ENCODE results near the gene ST6GALNAC3. TPM values are rescaled to one million over a fixed set of nuclear protein-coding genes. Genes with fewer than 3 reads are reported as not detected.

ST6GALNAC3 gene
- total RNA-seq, 2 donors from 2014 or later = 0.87 TPM; not detected in 1

DNA sequence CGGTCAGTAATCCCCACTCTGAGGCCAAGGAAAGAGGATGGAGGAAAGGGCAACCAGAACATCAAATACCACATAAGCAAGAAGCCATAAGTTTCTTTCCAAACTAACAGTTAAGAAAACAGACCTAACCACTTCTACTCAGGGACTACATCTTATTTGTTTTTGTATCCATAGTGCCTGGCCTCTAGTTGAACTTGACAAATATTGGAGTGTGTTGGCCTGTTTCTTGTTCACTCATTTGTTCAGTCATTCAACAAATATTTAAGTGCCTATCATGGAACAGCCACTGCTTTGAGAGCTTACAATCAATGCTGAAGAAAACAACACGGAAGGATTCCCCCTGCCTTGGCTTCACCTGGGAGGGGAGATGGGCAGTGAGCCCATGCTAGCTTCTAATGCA lies 69.7 kb downstream of the ST6GALNAC3 start:
- DNase-seq (no peak), ATAC-seq (no peak)
- no peaks in the 10 kb centered on the region for H3K9me3 ChIP-seq (ENCODE audit: control insufficient read depth, low read length, poor library complexity, severe bottlenecking)
- H3K27ac Mint-ChIP-seq = no peak overlapping the region
- H3K36me3 Mint-ChIP-seq (ENCODE audit: low read depth) = peaks cover 5% of the 10 kb centered on the region
- peaks cover 4% of the 10 kb centered on the region for H3K4me1 Mint-ChIP-seq
- peaks cover 24% of the 10 kb centered on the region for H3K27me3 Mint-ChIP-seq
- H3K4me3 Mint-ChIP-seq = no peak overlapping the region

DNA sequence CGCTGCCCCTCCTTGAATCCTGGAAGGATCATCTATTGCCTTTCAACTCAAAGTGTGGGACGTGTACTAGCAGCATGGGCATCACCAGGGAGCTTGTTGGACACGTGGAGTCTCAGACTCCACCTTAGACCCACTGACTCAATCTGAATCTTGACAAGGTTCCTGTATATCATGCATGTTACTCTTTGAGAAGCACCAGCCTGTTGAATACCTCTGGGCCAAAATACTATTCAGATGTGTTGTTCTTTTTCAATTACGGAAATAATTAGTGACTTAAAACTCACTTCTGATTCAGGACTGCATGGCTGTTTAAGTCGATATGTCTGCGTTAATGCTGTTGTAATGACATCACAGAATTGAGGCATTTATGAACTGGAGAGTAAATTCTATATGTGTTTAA lies 70.8 kb downstream of the ST6GALNAC3 start:
- peaks cover 35% of the 10 kb centered on the region for H3K27me3 Mint-ChIP-seq
- DNase-seq (no peak), ATAC-seq (no peak)
- peaks cover 3% of the 10 kb centered on the region for H3K4me1 Mint-ChIP-seq
- peaks cover 6% of the 10 kb centered on the region for H3K36me3 Mint-ChIP-seq (ENCODE audit: low read depth)
- H3K27ac Mint-ChIP-seq = no peak overlapping the region
- H3K4me3 Mint-ChIP-seq = no peak overlapping the region
- no peaks in the 10 kb centered on the region for H3K9me3 ChIP-seq (ENCODE audit: control insufficient read depth, low read length, poor library complexity, severe bottlenecking)

DNA sequence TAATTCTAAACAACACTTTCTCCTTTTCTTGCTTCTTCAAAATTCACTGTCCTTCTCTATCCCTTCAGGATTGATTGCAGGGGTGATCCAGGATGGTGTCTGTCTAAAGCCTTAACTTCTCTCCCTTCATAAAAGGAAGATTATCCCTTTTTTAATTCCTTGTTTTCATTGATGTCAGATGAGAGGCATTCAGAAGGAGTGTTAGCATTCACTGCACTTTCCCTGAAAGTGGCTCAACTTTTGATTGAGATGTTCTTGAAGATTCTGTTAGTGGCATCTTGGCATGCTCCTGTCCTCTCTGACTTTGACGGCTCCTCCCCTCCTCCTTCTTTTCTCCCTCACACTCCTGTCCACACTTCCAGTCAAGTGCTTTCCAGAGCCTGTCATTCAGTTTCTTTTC lies 71.6 kb downstream of the ST6GALNAC3 start:
- no peak for DNase-seq
- H3K27me3 Mint-ChIP-seq = peaks cover 44% of the 10 kb centered on the region
- no peak overlapping the region for H3K4me3 Mint-ChIP-seq
- H3K9me3 ChIP-seq (ENCODE audit: control insufficient read depth, low read length, poor library complexity, severe bottlenecking) = no peaks in the 10 kb centered on the region
- H3K4me1 Mint-ChIP-seq = peaks cover 2% of the 10 kb centered on the region
- peaks cover 8% of the 10 kb centered on the region for H3K36me3 Mint-ChIP-seq (ENCODE audit: low read depth)
- H3K27ac Mint-ChIP-seq = no peak overlapping the region
- no peak for ATAC-seq

DNA sequence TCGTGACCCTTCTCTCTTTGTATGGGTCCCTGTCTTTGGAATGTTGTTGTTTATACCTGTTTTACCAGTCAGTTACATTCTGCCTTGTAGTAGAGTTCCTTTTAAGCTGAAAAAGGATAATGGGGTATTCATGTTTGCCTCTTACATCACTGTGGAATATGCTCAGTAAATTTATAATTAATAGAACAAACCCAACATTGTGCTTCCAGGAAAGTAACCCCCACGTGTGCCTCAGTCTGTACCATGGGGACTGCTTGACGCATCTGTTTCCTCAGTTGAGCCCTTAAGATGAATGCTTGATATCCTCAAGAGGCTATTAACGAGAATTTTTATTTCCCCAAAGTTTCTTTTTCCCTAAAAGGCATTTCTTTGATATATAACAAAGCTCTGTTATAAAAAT lies 73.4 kb downstream of the ST6GALNAC3 start:
- Mint-ChIP-seq H3K27ac (no peak overlapping the region), H3K36me3 (ENCODE audit: low read depth) (peaks cover 8% of the 10 kb centered on the region), H3K27me3 (peaks cover 54% of the 10 kb centered on the region), H3K4me3 (no peak overlapping the region), H3K4me1 (peaks cover 2% of the 10 kb centered on the region)
- H3K9me3 ChIP-seq (ENCODE audit: control insufficient read depth, low read length, poor library complexity, severe bottlenecking) = no peaks in the 10 kb centered on the region
- ATAC-seq (no peak), DNase-seq (no peak)

DNA sequence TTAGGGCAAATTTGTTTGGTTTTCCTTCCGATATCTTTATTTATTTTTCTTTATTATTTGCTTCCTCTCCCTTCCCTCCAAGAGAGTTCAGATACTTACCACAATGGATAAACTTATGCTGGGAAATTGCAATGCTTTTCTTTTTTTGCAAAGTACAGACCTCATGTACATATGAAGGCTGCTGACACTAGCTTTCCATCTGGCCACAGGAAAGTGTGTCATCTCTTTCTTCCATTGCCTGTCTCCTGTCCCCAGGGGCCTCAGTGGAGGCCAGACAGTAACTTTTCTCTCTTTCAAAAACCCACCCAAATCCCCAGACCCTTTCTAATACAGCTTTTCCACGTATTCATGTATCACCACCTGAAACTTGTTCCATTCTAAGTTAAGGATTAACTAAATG lies 73.9 kb downstream of the ST6GALNAC3 start:
- Mint-ChIP-seq H3K36me3 (ENCODE audit: low read depth) (peaks cover 8% of the 10 kb centered on the region), H3K27me3 (peaks cover 54% of the 10 kb centered on the region), H3K4me1 (peaks cover 2% of the 10 kb centered on the region), H3K4me3 (no peak overlapping the region), H3K27ac (no peak overlapping the region)
- DNase-seq (no peak), ATAC-seq (no peak)
- H3K9me3 ChIP-seq (ENCODE audit: control insufficient read depth, low read length, poor library complexity, severe bottlenecking) = no peaks in the 10 kb centered on the region

DNA sequence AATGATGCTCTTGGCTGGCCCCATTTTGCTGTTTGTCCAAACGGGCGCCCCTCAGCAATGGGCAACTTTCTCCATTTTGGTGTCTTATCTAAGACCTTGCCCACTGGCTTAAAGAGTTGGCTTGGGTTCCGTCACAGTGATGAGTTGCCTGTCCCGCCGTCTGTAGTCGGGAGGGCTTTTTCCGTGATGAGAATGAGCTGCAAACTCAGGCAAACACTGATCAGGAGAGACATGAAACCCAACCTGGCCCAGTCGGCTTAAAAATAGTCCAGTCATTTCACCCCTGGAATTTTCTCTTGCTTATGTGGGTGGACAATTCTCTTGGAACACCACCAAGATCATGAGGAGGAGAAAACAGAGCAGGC lies 79.3 kb downstream of the ST6GALNAC3 start:
- peaks cover 34% of the 10 kb centered on the region for H3K27me3 Mint-ChIP-seq
- peaks cover 12% of the 10 kb centered on the region for H3K4me1 Mint-ChIP-seq
- H3K4me3 Mint-ChIP-seq = peak overlapping the region; percentile 92
- DNase-seq = no peak
- peak overlapping the region; percentile 69 for H3K27ac Mint-ChIP-seq
- H3K36me3 Mint-ChIP-seq (ENCODE audit: low read depth) = peaks cover 3% of the 10 kb centered on the region
- no peaks in the 10 kb centered on the region for H3K9me3 ChIP-seq (ENCODE audit: control insufficient read depth, low read length, poor library complexity, severe bottlenecking)
- no peak for ATAC-seq

DNA sequence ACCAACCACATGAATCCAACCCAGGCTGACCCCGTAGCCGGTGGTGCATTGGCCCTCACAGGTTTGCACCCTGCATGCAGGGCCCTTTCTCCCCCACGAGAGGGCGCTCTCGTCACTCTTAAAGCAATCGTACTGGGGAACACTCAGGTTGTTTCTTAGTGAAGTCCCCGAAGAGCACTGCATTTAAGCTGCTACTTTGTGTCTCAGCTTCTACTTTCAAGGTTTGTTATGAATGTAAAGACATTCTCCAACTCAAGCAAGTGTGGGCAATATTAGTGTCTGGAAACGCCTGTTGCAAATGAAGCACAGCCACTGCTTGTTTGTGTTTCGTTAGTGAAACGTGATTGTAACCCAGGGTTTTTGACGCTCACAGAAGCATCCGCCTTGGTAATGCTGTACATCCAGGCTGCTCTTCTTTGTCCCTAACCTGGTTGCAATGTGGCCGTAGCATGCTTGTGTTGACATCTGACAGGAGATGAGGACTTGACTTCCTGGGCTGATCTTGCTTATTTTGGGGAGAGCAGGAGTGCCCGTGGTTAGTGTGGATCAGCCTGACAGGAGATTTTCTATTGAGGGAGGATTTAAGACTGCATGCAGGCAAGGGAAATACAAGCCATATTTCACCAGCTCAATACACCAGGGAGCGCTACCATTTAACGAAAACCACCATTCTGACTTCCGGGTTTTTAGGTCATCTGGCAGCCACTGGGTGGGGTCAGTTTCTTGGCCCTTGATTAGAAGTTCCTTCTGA lies 79.8 kb downstream of the ST6GALNAC3 start:
- peaks cover 12% of the 10 kb centered on the region for H3K4me1 Mint-ChIP-seq
- no peaks in the 10 kb centered on the region for H3K9me3 ChIP-seq (ENCODE audit: control insufficient read depth, low read length, poor library complexity, severe bottlenecking)
- peaks cover 29% of the 10 kb centered on the region for H3K27me3 Mint-ChIP-seq
- ATAC-seq (peak; percentile 96), DNase-seq (peak; percentile 47 to 74 (median 56))
- peaks cover 3% of the 10 kb centered on the region for H3K36me3 Mint-ChIP-seq (ENCODE audit: low read depth)
- H3K27ac Mint-ChIP-seq = peak overlapping the region; percentile 69
- H3K4me3 Mint-ChIP-seq = peak overlapping the region; percentile 92

DNA sequence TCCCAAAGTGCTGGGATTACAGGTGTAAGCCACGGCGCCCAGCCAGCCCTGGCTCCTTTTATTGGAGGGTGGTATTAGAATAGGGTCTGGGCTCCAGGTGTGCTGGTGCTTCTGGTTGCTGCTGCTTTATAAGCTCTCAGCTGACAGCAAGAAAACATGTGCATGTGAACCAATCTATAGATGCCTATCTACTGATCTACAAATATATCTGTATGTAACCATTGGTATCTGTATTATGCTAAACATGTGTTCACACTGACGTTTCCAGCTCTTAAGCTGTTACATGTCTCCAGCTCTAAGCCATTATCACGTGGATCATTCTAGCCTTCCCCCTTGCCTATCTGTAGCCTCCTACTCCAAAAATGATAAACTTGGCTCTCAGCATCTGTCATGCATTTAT lies 82.4 kb downstream of the ST6GALNAC3 start:
- no peak for DNase-seq
- Mint-ChIP-seq H3K27me3 (peaks cover 2% of the 10 kb centered on the region), H3K36me3 (ENCODE audit: low read depth) (no peaks in the 10 kb centered on the region), H3K4me1 (peaks cover 10% of the 10 kb centered on the region), H3K4me3 (no peak overlapping the region), H3K27ac (no peak overlapping the region)
- no peaks in the 10 kb centered on the region for H3K9me3 ChIP-seq (ENCODE audit: control insufficient read depth, low read length, poor library complexity, severe bottlenecking)
- no peak for ATAC-seq

DNA sequence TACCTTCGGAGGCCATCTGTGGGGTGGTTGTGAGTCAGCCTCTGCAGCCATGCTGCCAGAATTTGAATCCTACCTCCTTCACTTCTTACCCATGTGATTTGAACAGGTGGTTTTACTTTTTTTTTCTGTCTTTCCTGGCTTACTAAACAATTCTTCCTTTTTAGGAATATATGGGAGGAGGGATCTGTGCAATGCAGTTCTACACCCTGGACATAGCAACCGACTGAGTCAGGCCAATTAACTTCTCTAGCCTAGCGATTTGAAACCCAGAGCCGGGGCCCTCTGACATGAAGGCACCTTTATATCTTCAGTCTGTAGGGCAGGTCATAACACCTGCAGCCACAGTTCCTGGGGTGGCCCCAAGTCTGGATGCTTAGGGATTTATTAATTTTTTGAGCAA lies 83.6 kb downstream of the ST6GALNAC3 start:
- Mint-ChIP-seq H3K27ac (no peak overlapping the region), H3K36me3 (ENCODE audit: low read depth) (no peaks in the 10 kb centered on the region), H3K4me3 (no peak overlapping the region), H3K27me3 (no peaks in the 10 kb centered on the region), H3K4me1 (peaks cover 10% of the 10 kb centered on the region)
- ATAC-seq (no peak), DNase-seq (no peak)
- no peaks in the 10 kb centered on the region for H3K9me3 ChIP-seq (ENCODE audit: control insufficient read depth, low read length, poor library complexity, severe bottlenecking)

DNA sequence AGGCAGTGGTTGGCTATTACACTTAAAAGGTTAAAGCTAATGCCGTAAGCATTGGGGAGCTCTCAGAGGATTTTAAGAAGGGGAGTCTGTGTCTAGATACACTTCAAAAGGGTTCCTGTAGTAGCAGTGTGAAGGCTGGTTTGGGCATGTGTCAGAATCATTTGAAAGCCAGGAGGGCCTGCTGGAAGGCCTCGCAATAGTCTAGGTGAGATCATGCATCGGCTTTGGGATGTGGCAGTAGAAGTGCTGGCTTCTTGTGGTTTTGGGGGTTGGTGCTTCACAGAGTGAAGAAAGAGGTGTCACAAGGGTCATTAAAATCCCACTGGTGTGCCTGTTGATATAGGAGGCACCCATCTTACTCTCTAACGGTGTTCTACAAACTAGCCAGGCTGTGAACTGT lies 85.7 kb downstream of the ST6GALNAC3 start:
- no peak for DNase-seq
- H3K9me3 ChIP-seq (ENCODE audit: control insufficient read depth, low read length, poor library complexity, severe bottlenecking) = no peaks in the 10 kb centered on the region
- Mint-ChIP-seq H3K27me3 (no peaks in the 10 kb centered on the region), H3K27ac (no peak overlapping the region), H3K36me3 (ENCODE audit: low read depth) (no peaks in the 10 kb centered on the region), H3K4me1 (peaks cover 2% of the 10 kb centered on the region), H3K4me3 (no peak overlapping the region)
- no peak for ATAC-seq

DNA sequence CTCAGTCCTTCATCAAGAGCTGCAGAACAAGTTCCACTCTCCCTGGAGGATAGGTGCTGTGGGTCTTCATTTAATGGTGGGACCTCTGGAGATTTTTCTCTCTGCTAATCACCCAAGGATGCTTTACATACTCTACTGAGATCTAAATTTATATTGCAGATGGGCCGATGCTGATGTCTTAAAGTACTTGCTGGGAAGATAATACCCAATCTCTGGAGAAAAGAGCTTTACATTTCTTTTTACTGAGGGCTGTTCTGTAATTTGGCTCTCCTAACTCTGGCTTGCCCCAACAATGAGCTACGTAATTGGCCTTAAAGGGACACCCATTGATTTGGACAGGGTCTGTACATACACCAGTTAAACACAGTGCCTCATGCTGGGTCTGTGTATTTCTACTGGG lies 86.9 kb downstream of the ST6GALNAC3 start:
- DNase-seq = no peak
- Mint-ChIP-seq H3K4me1 (no peaks in the 10 kb centered on the region), H3K36me3 (ENCODE audit: low read depth) (no peaks in the 10 kb centered on the region), H3K4me3 (no peak overlapping the region), H3K27ac (no peak overlapping the region), H3K27me3 (no peaks in the 10 kb centered on the region)
- no peak for ATAC-seq
- H3K9me3 ChIP-seq (ENCODE audit: control insufficient read depth, low read length, poor library complexity, severe bottlenecking) = no peaks in the 10 kb centered on the region

DNA sequence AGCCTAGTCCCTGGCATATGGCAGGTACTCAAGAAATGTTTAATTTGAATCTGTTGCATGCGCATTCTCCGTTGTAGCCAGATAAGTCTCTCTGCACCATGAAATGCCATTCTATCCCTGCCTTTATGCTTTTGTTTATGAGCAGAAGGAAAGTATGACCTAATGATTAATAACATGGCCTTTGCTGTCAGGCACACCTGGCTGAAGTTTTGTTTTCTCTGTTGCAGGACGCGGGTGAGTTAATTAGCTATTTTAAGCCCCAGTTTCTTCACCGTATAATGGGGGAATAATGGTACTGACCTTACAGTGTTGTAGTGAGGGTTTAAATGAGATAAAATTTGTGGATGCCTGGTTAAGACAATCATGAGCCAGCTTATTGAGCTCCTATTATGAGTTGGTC lies 87.7 kb downstream of the ST6GALNAC3 start:
- DNase-seq = no peak
- Mint-ChIP-seq H3K4me3 (no peak overlapping the region), H3K27ac (no peak overlapping the region), H3K27me3 (no peaks in the 10 kb centered on the region), H3K36me3 (ENCODE audit: low read depth) (no peaks in the 10 kb centered on the region), H3K4me1 (no peaks in the 10 kb centered on the region)
- H3K9me3 ChIP-seq (ENCODE audit: control insufficient read depth, low read length, poor library complexity, severe bottlenecking) = no peaks in the 10 kb centered on the region
- no peak for ATAC-seq

DNA sequence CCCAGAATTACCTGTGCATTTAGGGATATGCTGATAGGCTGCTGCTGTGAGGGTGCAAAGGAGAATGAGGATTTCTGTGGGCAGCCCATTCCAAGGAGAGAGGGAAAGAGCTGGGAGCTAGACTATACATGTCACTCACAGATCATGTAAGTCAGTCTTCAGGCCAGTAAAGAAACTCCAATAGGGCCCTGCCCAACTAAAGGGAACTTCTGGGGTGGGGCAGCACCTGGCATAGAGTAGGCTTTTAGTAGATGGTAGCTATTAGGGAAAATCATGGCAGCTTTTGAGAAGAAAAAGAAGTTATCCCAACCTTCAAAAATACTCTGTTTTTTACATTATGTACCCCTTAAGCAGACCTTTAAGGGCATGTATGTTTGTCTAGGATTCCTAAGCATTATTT lies 89.6 kb downstream of the ST6GALNAC3 start:
- no peaks in the 10 kb centered on the region for H3K27me3 Mint-ChIP-seq
- ATAC-seq (no peak), DNase-seq (no peak)
- no peaks in the 10 kb centered on the region for H3K4me1 Mint-ChIP-seq
- no peaks in the 10 kb centered on the region for H3K9me3 ChIP-seq (ENCODE audit: control insufficient read depth, low read length, poor library complexity, severe bottlenecking)
- no peak overlapping the region for H3K27ac Mint-ChIP-seq
- no peak overlapping the region for H3K4me3 Mint-ChIP-seq
- H3K36me3 Mint-ChIP-seq (ENCODE audit: low read depth) = no peaks in the 10 kb centered on the region

DNA sequence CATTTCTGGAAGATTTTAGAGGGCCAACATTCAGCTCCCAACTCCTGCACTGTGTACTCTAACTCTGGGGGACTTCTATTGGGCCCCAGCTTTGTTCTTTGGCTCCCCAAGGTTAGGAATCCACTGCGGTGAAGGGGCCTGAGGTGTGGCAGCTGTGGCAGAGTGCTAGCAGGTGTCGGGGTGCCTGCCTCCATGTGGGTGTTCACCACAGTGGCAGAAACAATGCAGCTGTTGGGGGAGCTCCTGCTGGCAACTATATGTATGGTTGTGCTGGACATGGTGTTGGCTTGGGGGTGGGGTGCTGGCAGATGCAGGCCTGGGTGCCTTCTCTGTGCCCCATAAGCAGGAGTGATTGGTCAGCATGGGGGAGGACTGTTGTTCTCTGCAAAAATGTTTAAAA lies 95.5 kb downstream of the ST6GALNAC3 start:
- H3K4me3 Mint-ChIP-seq = no peak overlapping the region
- no peaks in the 10 kb centered on the region for H3K36me3 Mint-ChIP-seq (ENCODE audit: low read depth)
- ATAC-seq (no peak), DNase-seq (no peak)
- H3K4me1 Mint-ChIP-seq = no peaks in the 10 kb centered on the region
- H3K9me3 ChIP-seq (ENCODE audit: control insufficient read depth, low read length, poor library complexity, severe bottlenecking) = no peaks in the 10 kb centered on the region
- H3K27ac Mint-ChIP-seq = no peak overlapping the region
- peaks cover 5% of the 10 kb centered on the region for H3K27me3 Mint-ChIP-seq

Measured in T-helper 17 cell (primary cell).